ENCODE results near the gene SLC30A3.
"Not testable (repeated sequence)": the region's sequence is repeated elsewhere in the genome, so short reads cannot be mapped to it uniquely, and the experiment has no call there.

Gene SLC30A3

DNA sequence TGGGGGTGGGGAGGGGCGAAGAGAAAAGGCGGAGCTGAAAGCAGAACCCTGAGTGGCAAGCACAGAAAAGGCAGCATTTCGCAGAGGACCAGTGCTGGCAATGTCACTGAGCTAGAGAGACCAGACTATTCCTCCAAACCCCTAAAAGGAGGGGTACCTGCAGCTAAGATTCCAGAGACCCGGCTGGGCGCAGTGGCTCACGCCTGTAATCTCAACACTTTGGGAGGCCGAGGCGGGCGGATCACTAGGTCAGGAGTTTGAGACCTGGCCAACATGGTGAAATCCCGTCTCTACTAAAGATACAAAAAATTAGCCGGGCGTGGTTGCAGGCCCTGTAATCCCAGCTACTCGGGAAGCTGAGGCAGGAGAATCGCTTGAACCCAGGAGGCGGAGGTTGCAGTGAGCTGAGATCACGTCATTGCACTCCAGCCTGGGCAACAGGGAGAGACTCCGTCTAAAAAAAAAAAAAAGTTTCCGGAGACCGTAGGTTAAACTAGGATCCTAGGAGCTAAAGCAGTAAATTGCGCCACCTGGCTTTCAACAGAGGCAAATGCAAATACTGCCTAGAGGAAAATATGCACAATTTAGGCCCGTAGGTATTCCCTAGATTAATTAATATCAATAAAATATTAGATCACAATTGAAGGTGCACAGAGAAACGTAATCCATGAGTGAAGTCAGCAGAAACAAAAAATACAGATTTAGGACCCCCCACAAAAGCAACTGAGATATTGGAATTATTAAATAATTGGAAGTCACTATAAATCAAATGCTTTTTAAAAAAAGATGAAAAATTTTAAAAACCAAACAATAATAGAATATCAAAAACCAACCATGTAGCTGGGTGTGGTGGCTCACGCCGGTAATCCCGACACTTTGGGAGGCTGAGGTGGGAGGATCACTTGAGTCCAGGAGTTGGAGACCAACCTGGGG lies 40.5 kb upstream of the SLC30A3 start:
- Histone ChIP-seq H3K27me3 (ENCODE audit: control insufficient read depth, insufficient read depth, low read length) (peaks cover 44% of the 10 kb centered on the region), H3K4me2 (ENCODE audit: low read length) (peak overlapping the region; percentile 74), H3K9me3 (replicated peaks; ENCODE audit: low read length) (no peaks in the 10 kb centered on the region), H3K9ac (ENCODE audit: low read depth, low read length) (no peak overlapping the region), H3K36me3 (ENCODE audit: insufficient read depth, low read length) (no peaks in the 10 kb centered on the region), H3K4me3 (ENCODE audit: low read length) (peak overlapping the region; percentile 37), H3K4me1 (ENCODE audit: control insufficient read depth, insufficient read depth, low read length) (peaks cover 8% of the 10 kb centered on the region)

GRCh38 chr2:27300606-27301005 lies 37.8 kb upstream of the SLC30A3 start:
- H3K27me3 ChIP-seq (ENCODE audit: control insufficient read depth, insufficient read depth, low read length): peaks cover 33% of the 10 kb centered on the region
- H3K4me2 ChIP-seq (ENCODE audit: low read length); H3K9ac ChIP-seq (ENCODE audit: low read depth, low read length): not testable (repeated sequence)

DNA sequence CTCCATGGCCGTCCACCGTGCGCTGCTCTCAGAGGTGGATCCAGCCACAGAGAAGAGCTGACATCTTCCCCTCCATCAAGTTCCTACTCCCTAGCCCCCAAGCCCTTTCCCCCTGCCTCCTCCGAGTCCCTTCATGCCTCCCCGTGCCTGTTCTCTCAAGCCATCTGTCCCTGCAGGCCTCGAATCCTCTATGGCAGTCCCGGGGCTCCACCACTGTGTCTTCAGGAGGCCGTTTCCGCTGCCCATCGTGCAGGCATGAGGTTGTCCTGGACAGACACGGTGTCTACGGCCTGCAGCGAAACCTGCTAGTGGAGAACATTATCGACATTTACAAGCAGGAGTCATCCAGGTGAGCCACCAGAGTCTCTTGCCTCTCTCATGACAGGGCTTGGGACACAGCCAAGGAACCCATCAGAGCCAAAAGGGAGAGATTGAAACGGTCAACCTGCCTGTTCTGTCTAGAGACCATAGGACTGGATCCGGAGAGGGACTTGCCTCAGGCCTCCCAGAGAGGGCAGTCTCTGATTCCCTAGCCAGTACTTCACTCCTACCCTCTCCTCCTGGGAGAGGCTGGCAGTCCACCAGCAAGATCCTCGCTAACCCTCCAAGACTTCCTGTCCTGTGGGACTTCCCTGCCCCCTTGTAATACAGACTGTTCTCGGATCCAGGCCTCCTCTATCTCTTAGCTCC lies 35.7 kb upstream of the SLC30A3 start:
- Histone ChIP-seq H3K36me3 (ENCODE audit: insufficient read depth, low read length) (no peaks in the 10 kb centered on the region), H3K27me3 (ENCODE audit: control insufficient read depth, insufficient read depth, low read length) (peaks cover 26% of the 10 kb centered on the region), H3K4me3 (ENCODE audit: low read length) (no peak overlapping the region), H3K9ac (ENCODE audit: low read depth, low read length) (no peak overlapping the region), H3K4me2 (ENCODE audit: low read length) (no peak overlapping the region), H3K4me1 (ENCODE audit: control insufficient read depth, insufficient read depth, low read length) (peaks cover 9% of the 10 kb centered on the region), H3K9me3 (replicated peaks; ENCODE audit: low read length) (no peaks in the 10 kb centered on the region)

More at GRCh38 chr2:27300606-27301005, 37.8 kb upstream of the SLC30A3 start:
- not testable (repeated sequence) for H3K9me3 ChIP-seq (replicated peaks; ENCODE audit: low read length); H3K36me3 ChIP-seq (ENCODE audit: insufficient read depth, low read length); H3K4me3 ChIP-seq (ENCODE audit: low read length); H3K4me1 ChIP-seq (ENCODE audit: control insufficient read depth, insufficient read depth, low read length)

GRCh38 chr2:27297195-27297594 lies 34.3 kb upstream of the SLC30A3 start:
- no peak overlapping the region for H3K4me2 ChIP-seq (ENCODE audit: low read length)
- H3K4me3 ChIP-seq (ENCODE audit: low read length): no peak overlapping the region
- peaks cover 17% of the 10 kb centered on the region for H3K4me1 ChIP-seq (ENCODE audit: control insufficient read depth, insufficient read depth, low read length)
- H3K9me3 ChIP-seq (replicated peaks; ENCODE audit: low read length): no peaks in the 10 kb centered on the region
- peaks cover 27% of the 10 kb centered on the region for H3K27me3 ChIP-seq (ENCODE audit: control insufficient read depth, insufficient read depth, low read length)
- no peaks in the 10 kb centered on the region for H3K36me3 ChIP-seq (ENCODE audit: insufficient read depth, low read length)
- H3K9ac ChIP-seq (ENCODE audit: low read depth, low read length): no peak overlapping the region

GRCh38 chr2:27296481-27296880 lies 33.6 kb upstream of the SLC30A3 start:
- Histone ChIP-seq H3K4me1 (ENCODE audit: control insufficient read depth, insufficient read depth, low read length) (peaks cover 17% of the 10 kb centered on the region), H3K4me3 (ENCODE audit: low read length) (no peak overlapping the region), H3K36me3 (ENCODE audit: insufficient read depth, low read length) (no peaks in the 10 kb centered on the region), H3K27me3 (ENCODE audit: control insufficient read depth, insufficient read depth, low read length) (peaks cover 34% of the 10 kb centered on the region), H3K4me2 (ENCODE audit: low read length) (no peak overlapping the region), H3K9me3 (replicated peaks; ENCODE audit: low read length) (no peaks in the 10 kb centered on the region), H3K9ac (ENCODE audit: low read depth, low read length) (no peak overlapping the region)

DNA sequence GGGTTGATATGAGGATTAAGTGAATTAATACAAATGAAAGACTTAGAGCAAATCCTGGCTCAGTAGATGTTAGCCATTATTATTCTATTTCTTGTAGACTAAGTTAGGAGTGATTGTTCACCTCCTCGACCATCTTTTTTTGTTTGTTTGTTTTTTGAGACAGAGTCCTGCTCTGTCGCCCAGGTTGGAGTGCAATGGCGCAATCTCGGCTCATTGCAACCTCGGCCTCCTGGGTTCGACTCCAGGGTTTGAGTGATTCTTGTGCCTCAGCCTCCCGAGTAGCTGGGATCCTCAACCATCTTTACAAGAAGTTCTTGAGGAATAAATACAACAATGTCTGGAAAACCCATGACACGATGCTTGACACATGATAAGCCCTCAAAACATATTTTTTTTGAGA lies 32.1 kb upstream of the SLC30A3 start:
- Histone ChIP-seq H3K4me1 (ENCODE audit: control insufficient read depth, insufficient read depth, low read length) (peaks cover 17% of the 10 kb centered on the region), H3K27me3 (ENCODE audit: control insufficient read depth, insufficient read depth, low read length) (peaks cover 43% of the 10 kb centered on the region), H3K4me3 (ENCODE audit: low read length) (no peak overlapping the region), H3K4me2 (ENCODE audit: low read length) (no peak overlapping the region), H3K9ac (ENCODE audit: low read depth, low read length) (no peak overlapping the region), H3K36me3 (ENCODE audit: insufficient read depth, low read length) (no peaks in the 10 kb centered on the region), H3K9me3 (replicated peaks; ENCODE audit: low read length) (no peaks in the 10 kb centered on the region)

GRCh38 chr2:27291865-27292264 lies 29.0 kb upstream of the SLC30A3 start:
- Histone ChIP-seq H3K4me1 (ENCODE audit: control insufficient read depth, insufficient read depth, low read length) (peaks cover 17% of the 10 kb centered on the region), H3K27me3 (ENCODE audit: control insufficient read depth, insufficient read depth, low read length) (peaks cover 46% of the 10 kb centered on the region), H3K36me3 (ENCODE audit: insufficient read depth, low read length) (no peaks in the 10 kb centered on the region)

GRCh38 chr2:27290549-27290948 lies 27.7 kb upstream of the SLC30A3 start:
- Histone ChIP-seq H3K36me3 (ENCODE audit: insufficient read depth, low read length) (no peaks in the 10 kb centered on the region), H3K4me1 (ENCODE audit: control insufficient read depth, insufficient read depth, low read length) (peaks cover 17% of the 10 kb centered on the region), H3K9ac (ENCODE audit: low read depth, low read length) (no peak overlapping the region), H3K27me3 (ENCODE audit: control insufficient read depth, insufficient read depth, low read length) (peaks cover 47% of the 10 kb centered on the region), H3K4me3 (ENCODE audit: low read length) (no peak overlapping the region), H3K4me2 (ENCODE audit: low read length) (no peak overlapping the region), H3K9me3 (replicated peaks; ENCODE audit: low read length) (no peaks in the 10 kb centered on the region)

More at GRCh38 chr2:27291865-27292264, 29.0 kb upstream of the SLC30A3 start:
- Histone ChIP-seq H3K9me3 (replicated peaks; ENCODE audit: low read length) (no peaks in the 10 kb centered on the region), H3K4me2 (ENCODE audit: low read length) (no peak overlapping the region), H3K9ac (ENCODE audit: low read depth, low read length) (no peak overlapping the region), H3K4me3 (ENCODE audit: low read length) (no peak overlapping the region)

DNA sequence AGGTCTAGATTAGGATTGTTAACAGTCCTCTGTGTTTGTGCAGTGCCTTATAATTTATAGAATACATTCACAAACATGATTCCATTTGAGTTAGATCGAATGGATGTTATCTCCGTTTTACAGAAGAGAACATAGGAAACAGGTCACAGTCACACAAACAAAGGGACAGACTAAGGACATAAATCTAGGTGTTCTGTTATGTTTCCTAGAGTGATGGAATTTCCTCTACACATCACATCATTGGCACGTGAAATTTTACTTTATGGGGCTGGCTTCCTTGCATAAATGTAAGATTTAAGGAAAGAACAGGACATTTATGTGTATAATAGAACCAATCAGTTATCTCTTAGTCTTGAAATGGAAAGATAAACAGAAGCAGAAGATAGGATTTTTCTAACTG lies 25.8 kb upstream of the SLC30A3 start:
- peaks cover 59% of the 10 kb centered on the region for H3K27me3 ChIP-seq (ENCODE audit: control insufficient read depth, insufficient read depth, low read length)
- H3K9me3 ChIP-seq (replicated peaks; ENCODE audit: low read length): no peaks in the 10 kb centered on the region
- H3K36me3 ChIP-seq (ENCODE audit: insufficient read depth, low read length): no peaks in the 10 kb centered on the region
- no peak overlapping the region for H3K4me3 ChIP-seq (ENCODE audit: low read length)
- no peak overlapping the region for H3K4me2 ChIP-seq (ENCODE audit: low read length)
- H3K9ac ChIP-seq (ENCODE audit: low read depth, low read length): no peak overlapping the region
- peaks cover 9% of the 10 kb centered on the region for H3K4me1 ChIP-seq (ENCODE audit: control insufficient read depth, insufficient read depth, low read length)

GRCh38 chr2:27285481-27285880 lies 22.6 kb upstream of the SLC30A3 start:
- H3K27me3 ChIP-seq (ENCODE audit: control insufficient read depth, insufficient read depth, low read length): peaks cover 51% of the 10 kb centered on the region
- no peak overlapping the region for H3K9ac ChIP-seq (ENCODE audit: low read depth, low read length)
- no peaks in the 10 kb centered on the region for H3K9me3 ChIP-seq (replicated peaks; ENCODE audit: low read length)
- H3K36me3 ChIP-seq (ENCODE audit: insufficient read depth, low read length): no peaks in the 10 kb centered on the region
- H3K4me2 ChIP-seq (ENCODE audit: low read length): no peak overlapping the region
- peaks cover 25% of the 10 kb centered on the region for H3K4me1 ChIP-seq (ENCODE audit: control insufficient read depth, insufficient read depth, low read length)
- H3K4me3 ChIP-seq (ENCODE audit: low read length): no peak overlapping the region

GRCh38 chr2:27284996-27285395 lies 22.1 kb upstream of the SLC30A3 start:
- Histone ChIP-seq H3K4me1 (ENCODE audit: control insufficient read depth, insufficient read depth, low read length) (peaks cover 26% of the 10 kb centered on the region), H3K4me2 (ENCODE audit: low read length) (no peak overlapping the region), H3K4me3 (ENCODE audit: low read length) (no peak overlapping the region), H3K9me3 (replicated peaks; ENCODE audit: low read length) (no peaks in the 10 kb centered on the region), H3K9ac (ENCODE audit: low read depth, low read length) (no peak overlapping the region), H3K36me3 (ENCODE audit: insufficient read depth, low read length) (no peaks in the 10 kb centered on the region), H3K27me3 (ENCODE audit: control insufficient read depth, insufficient read depth, low read length) (peaks cover 51% of the 10 kb centered on the region)
